Trophoblast cell (in vitro differentiated cells and primary cell): ENCODE data around the gene TAPBPL.
"Not testable (repeated sequence)": the region's sequence is repeated elsewhere in the genome, so short reads cannot be mapped to it uniquely, and the experiment has no call there.

Experiments
- DNase-seq, 2 donors: peaks; one replicate each; pipeline ENCODE4 v3.0.0-alpha.2; 2016
- H2AFZ ChIP-seq: 2 replicates; pipeline ENCODE4 v1.6.1; 2013; ENCODE audit warnings: low read length, moderate library complexity, mild to moderate bottlenecking; ENCODE audit not compliant: insufficient read depth, poor library complexity
- H2AK5ac ChIP-seq: 2 replicates; pipeline ENCODE4 v1.6.1; 2013; ENCODE audit warnings: mild to moderate bottlenecking, low read length
- H2BK120ac ChIP-seq: 2 replicates; pipeline ENCODE4 v1.6.1; 2013; ENCODE audit warnings: low read length, mild to moderate bottlenecking, moderate library complexity; ENCODE audit not compliant: insufficient read depth, poor library complexity
- H2BK12ac ChIP-seq: 2 replicates; pipeline ENCODE4 v1.6.1; 2013; ENCODE audit warnings: mild to moderate bottlenecking, low read length, moderate library complexity
- H2BK5ac ChIP-seq: 2 replicates; pipeline ENCODE4 v1.6.1; 2013; ENCODE audit warnings: low read length, low read depth, moderate library complexity, mild to moderate bottlenecking; ENCODE audit not compliant: poor library complexity
- H3K14ac ChIP-seq: 2 replicates; pipeline ENCODE4 v1.6.1; 2013; ENCODE audit warnings: mild to moderate bottlenecking, low read length
- H3K18ac ChIP-seq: 2 replicates; pipeline ENCODE4 v1.6.1; 2013; ENCODE audit warnings: mild to moderate bottlenecking, low read length
- H3K23ac ChIP-seq: 2 replicates; pipeline ENCODE4 v1.6.1; 2013; ENCODE audit warnings: low read length
- H3K27ac ChIP-seq: 2 replicates; pipeline ENCODE4 v1.5.1; 2013; ENCODE audit warnings: low read depth, mild to moderate bottlenecking, inconsistent platforms, low read length, moderate library complexity
- H3K27me3 ChIP-seq: 2 replicates; pipeline ENCODE4 v1.6.1; 2013; ENCODE audit warnings: inconsistent platforms, mild to moderate bottlenecking, low read length, moderate library complexity; ENCODE audit not compliant: insufficient read depth
- H3K36me3 ChIP-seq, 2 experiments: 1 replicate in 1 of 2; 2 replicates in 1 of 2; pipeline ENCODE4 v1.6.1; 2013; ENCODE audit warnings: low read length in 2 of 2, mild to moderate bottlenecking in 2 of 2, moderate library complexity in 1 of 2; ENCODE audit not compliant: insufficient read depth in 2 of 2, control insufficient read depth in 1 of 2
- H3K4ac ChIP-seq: 2 replicates; pipeline ENCODE4 v1.6.1; 2013; ENCODE audit warnings: low read depth, mild to moderate bottlenecking, low read length, moderate library complexity
- H3K4me1 ChIP-seq, 2 experiments: 1 replicate in 1 of 2; 2 replicates in 1 of 2; pipeline ENCODE4 v1.6.1; 2013; ENCODE audit warnings: low read length in 2 of 2, mild to moderate bottlenecking in 2 of 2, moderate library complexity in 1 of 2; ENCODE audit not compliant: insufficient read depth in 2 of 2, control insufficient read depth in 1 of 2
- H3K4me2 ChIP-seq: 2 replicates; pipeline ENCODE4 v1.6.1; 2013; ENCODE audit warnings: inconsistent platforms, mild to moderate bottlenecking, low read length, moderate library complexity
- H3K4me3 ChIP-seq: 2 replicates; pipeline ENCODE4 v1.5.1; 2013; ENCODE audit warnings: mild to moderate bottlenecking, low read depth, low read length, inconsistent platforms
- H3K79me1 ChIP-seq: one replicate; pipeline ENCODE4 v1.6.1; 2013; ENCODE audit warnings: low read length
- H3K79me2 ChIP-seq: 2 replicates; pipeline ENCODE4 v1.6.1; 2013; ENCODE audit warnings: low read length, mild to moderate bottlenecking; ENCODE audit not compliant: control insufficient read depth, insufficient read depth, poor library complexity
- H3K9ac ChIP-seq: 2 replicates; pipeline ENCODE4 v1.6.1; 2013; ENCODE audit warnings: mild to moderate bottlenecking, low read length
- H3K9me3 ChIP-seq: 2 replicates; pipeline ENCODE4 v1.6.1; 2013; ENCODE audit warnings: low read depth, mild to moderate bottlenecking, control low read depth, inconsistent platforms, low read length; ENCODE audit not compliant: insufficient read depth
- H4K12ac ChIP-seq: 2 replicates; pipeline ENCODE4 v1.6.1; 2013; ENCODE audit warnings: low read depth, mild to moderate bottlenecking, low read length, moderate library complexity
- H4K8ac ChIP-seq: 2 replicates; pipeline ENCODE4 v1.6.1; 2013; ENCODE audit warnings: low read depth, mild to moderate bottlenecking, low read length, moderate library complexity
- H4K91ac ChIP-seq: one replicate; pipeline ENCODE4 v1.6.1; 2013; ENCODE audit warnings: low read depth, mild to moderate bottlenecking, low read length, moderate library complexity
- WGBS: extraction: QIAGEN DNeasy Blood & Tissue Kit; methylation state at CpG from one replicate; pipeline ENCODE4 v1.1.7; 2013; ENCODE audit warnings: missing lambda C conversion rate; ENCODE audit not compliant: insufficient read length, insufficient coverage; ENCODE audit errors: extremely low coverage; 5-methylcytosine and 5-hydroxymethylcytosine counted together

Gene TAPBPL

DNA sequence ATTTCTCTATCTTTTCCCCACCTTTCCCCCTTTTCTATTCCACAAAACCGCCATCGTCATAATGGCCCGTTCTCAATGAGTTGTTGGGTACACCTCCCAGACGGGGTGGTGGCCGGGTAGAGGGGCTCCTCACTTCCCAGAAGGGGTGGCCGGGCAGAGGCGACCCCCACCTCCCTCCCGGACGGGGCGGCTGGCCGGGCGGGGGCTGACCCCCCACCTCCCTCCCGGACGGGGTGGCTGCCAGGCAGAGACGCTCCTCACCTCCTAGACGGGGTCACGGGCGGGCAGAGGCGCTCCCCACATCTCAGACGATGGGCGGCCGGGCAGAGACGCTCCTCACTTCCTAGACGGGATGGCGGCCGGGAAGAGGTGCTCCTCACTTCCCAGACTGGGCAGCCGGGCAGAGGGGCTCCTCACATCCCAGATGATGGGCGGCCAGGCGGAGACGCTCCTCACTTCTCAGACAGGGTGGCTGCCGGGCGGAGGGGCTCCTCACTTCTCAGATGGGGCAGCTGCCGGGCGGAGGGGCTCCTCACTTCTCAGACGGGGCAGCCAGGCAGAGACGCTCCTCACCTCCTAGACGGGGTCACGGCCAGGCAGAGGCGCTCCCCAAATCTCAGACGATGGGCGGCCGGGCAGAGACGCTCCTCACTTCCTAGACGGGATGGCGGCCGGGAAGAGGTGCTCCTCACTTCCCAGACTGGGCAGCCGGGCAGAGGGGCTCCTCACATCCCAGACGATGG, 23.6 kb downstream of the TAPBPL start:
- H3K4me3 ChIP-seq, H4K12ac ChIP-seq, H4K8ac ChIP-seq, H3K14ac ChIP-seq, H3K9me3 ChIP-seq, H3K9ac ChIP-seq, H3K79me2 ChIP-seq, H3K36me3 ChIP-seq, H3K27me3 ChIP-seq, H2AK5ac ChIP-seq, H3K23ac ChIP-seq, H3K4me2 ChIP-seq, DNase-seq, H3K27ac ChIP-seq, H2AFZ ChIP-seq, H3K4ac ChIP-seq, H3K18ac ChIP-seq, H2BK5ac ChIP-seq: not testable (repeated sequence)
- H3K4me1 ChIP-seq, result peaks cover 8 to 15% of the 10 kb centered on the region in 2 experiments
- H4K91ac ChIP-seq, result peak overlapping the region; percentile 76
- peaks cover 16% of the 10 kb centered on the region for H3K79me1 ChIP-seq
- peak overlapping the region; percentile 47 for H2BK120ac ChIP-seq
- WGBS, result no CpG with 5 or more reads among the region's 48 CpGs
- H2BK12ac ChIP-seq, result peak overlapping the region; percentile 63

DNA sequence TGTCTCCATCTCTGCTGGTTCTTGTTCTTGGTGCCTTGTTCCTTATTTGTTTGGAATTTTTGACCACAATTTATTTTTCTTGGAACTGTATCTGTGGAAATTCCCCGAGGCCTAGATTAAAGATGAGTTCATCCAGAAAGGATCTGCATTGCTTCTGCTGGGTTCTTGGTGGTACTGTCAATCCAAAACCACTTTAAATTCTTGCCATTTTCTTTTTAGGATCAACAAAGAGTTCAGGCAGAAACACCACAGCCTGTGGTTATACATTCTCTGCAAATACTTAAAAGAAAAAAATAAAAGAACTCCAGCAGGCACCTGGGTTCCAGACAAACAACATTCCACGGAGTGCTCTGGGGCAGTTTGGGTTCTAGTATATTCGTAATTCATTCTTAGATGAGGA, 24.6 kb downstream of the TAPBPL start:
- no peaks in the 10 kb centered on the region for H3K27me3 ChIP-seq
- peak overlapping the region; percentile 39 for H2BK120ac ChIP-seq
- H3K23ac ChIP-seq, result no peak overlapping the region
- H2AK5ac ChIP-seq, result no peak overlapping the region
- H3K4me1 ChIP-seq, result peaks cover 8 to 13% of the 10 kb centered on the region in 2 experiments
- H4K91ac ChIP-seq, result peak overlapping the region; percentile 84
- H2BK12ac ChIP-seq, result no peak overlapping the region
- H3K4me2 ChIP-seq, result peak overlapping the region; percentile 10
- H3K4ac ChIP-seq, result no peak overlapping the region
- H3K9ac ChIP-seq, result no peak overlapping the region
- peak overlapping the region; percentile 98 for H3K27ac ChIP-seq
- peak overlapping the region; percentile 90 for H2BK5ac ChIP-seq
- no peak overlapping the region for H2AFZ ChIP-seq
- WGBS, result no CpG with 5 or more reads among the region's 3 CpGs
- no peak overlapping the region for H3K4me3 ChIP-seq
- H3K36me3 ChIP-seq, result no peaks in the 10 kb centered on the region
- H4K8ac ChIP-seq, result no peak overlapping the region
- no peak overlapping the region for H3K18ac ChIP-seq
- peaks cover 7% of the 10 kb centered on the region for H3K9me3 ChIP-seq
- H3K14ac ChIP-seq, result no peak overlapping the region
- H4K12ac ChIP-seq, result no peak overlapping the region
- no peaks in the 10 kb centered on the region for H3K79me2 ChIP-seq
- DNase-seq, result peak; percentile 41 to 58
- peaks cover 10% of the 10 kb centered on the region for H3K79me1 ChIP-seq

DNA sequence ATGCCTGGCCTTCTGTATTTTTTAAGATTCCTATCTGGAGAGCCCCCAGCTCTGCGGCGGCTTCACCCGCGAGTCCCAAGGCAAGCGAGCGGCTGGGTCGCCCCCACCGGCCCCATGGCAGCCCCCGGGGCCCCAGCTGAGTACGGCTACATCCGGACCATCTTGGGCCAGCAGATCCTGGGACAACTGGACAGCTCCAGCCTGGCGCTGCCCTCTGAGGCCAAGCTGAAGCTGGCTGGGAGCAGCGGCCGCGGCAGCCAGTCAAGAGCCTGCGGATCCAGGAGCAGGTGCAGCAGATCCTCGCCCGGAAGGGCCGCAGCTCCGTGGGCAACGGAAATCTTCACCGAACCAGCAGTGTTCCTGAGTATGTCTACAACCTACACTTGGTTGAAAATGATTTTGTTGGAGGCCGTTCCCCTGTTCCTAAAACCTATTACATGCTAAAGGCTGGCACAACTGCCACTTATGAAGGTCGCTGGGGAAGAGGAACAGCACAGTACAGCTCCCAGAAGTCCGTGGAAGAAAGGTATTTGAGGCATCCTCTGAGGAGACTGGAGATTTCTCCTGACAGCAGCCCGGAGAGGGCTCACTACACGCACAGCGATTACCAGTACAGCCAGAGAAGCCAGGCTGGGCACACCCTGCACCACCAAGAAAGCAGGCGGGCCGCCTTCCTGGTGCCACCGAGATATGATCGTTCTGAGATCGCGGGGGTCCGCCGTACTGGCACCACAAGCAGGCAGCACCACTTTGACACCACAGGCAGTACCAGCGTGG, 25.9 kb downstream of the TAPBPL start:
- Histone ChIP-seq H2BK12ac (peak overlapping the region; percentile 96), H3K4me1 (peaks cover 8 to 12% of the 10 kb centered on the region in 2 experiments), H3K79me1 (peaks cover 10% of the 10 kb centered on the region), H3K27ac (peak overlapping the region; percentile 52), H3K14ac (peak overlapping the region; percentile 42), H4K91ac (peak overlapping the region; percentile 95), H2AK5ac (peak overlapping the region; percentile 88), H2BK120ac (peak overlapping the region; percentile 85), H3K18ac (peak overlapping the region; percentile 57), H3K4ac (peak overlapping the region; percentile 21), H2BK5ac (peak overlapping the region; percentile 57)
- H4K12ac ChIP-seq, H3K4me2 ChIP-seq, H2AFZ ChIP-seq, H3K27me3 ChIP-seq, H3K79me2 ChIP-seq, H3K23ac ChIP-seq, H3K9me3 ChIP-seq, H3K36me3 ChIP-seq, H3K4me3 ChIP-seq, H3K9ac ChIP-seq, H4K8ac ChIP-seq, DNase-seq: not testable (repeated sequence)
- WGBS, result no CpG with 5 or more reads among the region's 37 CpGs

DNA sequence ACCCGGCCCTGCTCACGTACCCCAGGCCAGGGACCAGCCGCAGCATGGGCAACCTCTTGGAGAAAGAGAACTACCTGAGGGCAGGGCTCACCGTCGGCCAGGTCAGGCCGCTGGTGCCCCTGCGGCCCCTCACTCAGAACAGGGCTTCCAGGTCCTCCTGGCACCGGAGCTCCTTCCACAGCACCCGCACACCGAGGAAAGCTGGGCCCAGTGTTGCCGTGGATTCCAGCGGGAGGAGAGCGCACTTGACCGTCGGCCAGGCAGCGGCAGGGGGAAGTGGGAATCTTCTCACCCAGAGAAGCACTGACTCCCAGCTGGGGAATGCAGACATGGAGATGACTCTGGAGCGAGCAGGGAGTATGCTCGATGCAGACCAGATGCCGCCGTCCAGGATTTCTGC, 26.6 kb downstream of the TAPBPL start:
- H2BK5ac ChIP-seq, result no peak overlapping the region
- peak overlapping the region; percentile 37 for H3K14ac ChIP-seq
- H3K4me1 ChIP-seq, result peaks cover 8 to 12% of the 10 kb centered on the region in 2 experiments
- peak overlapping the region; percentile 19 for H3K27ac ChIP-seq
- H3K79me1 ChIP-seq, result peaks cover 10% of the 10 kb centered on the region
- H3K4me2 ChIP-seq, result no peak overlapping the region
- H3K18ac ChIP-seq, result no peak overlapping the region
- H3K4ac ChIP-seq, result no peak overlapping the region
- H3K79me2 ChIP-seq, result no peaks in the 10 kb centered on the region
- no peak overlapping the region for H2AK5ac ChIP-seq
- H2AFZ ChIP-seq, result no peak overlapping the region
- H4K91ac ChIP-seq, result peak overlapping the region; percentile 3
- peaks cover 7% of the 10 kb centered on the region for H3K9me3 ChIP-seq
- DNase-seq, result no peak
- H4K12ac ChIP-seq, result no peak overlapping the region
- peak overlapping the region; percentile 5 for H4K8ac ChIP-seq
- H3K23ac ChIP-seq, result peak overlapping the region; percentile 69
- no peak overlapping the region for H3K9ac ChIP-seq
- H3K36me3 ChIP-seq, result no peaks in the 10 kb centered on the region
- no CpG with 5 or more reads among the region's 20 CpGs for WGBS
- H3K4me3 ChIP-seq, result no peak overlapping the region
- peak overlapping the region; percentile 27 for H2BK12ac ChIP-seq
- no peaks in the 10 kb centered on the region for H3K27me3 ChIP-seq
- H2BK120ac ChIP-seq, result no peak overlapping the region
